A549 (cell line): ENCODE measurements around the gene RPS6KA6. TPM values are rescaled to one million over a fixed set of nuclear protein-coding genes. Genes with fewer than 3 reads are reported as not detected.

Source experiments
- ATAC-seq, 2 experiments: fragments of 200-7000 bp in 1 of 2; fragments of >200 bp in 1 of 2; cut with Nextera tagmentation in 1 of 2; cut with Tn5 transposase in 1 of 2; 3 replicates each; pipeline versions ENCODE4 v1.8.0 to v1.9.1; 2018 to 2020; ENCODE audit warnings: mild to moderate bottlenecking in 1 of 2, moderate library complexity in 1 of 2
- CTCF ChIA-PET: fragments of 300-600 bp; sonication (Branson Sonifier 250); formaldehyde crosslinking; extraction: SDS; loops from one replicate; lab custom pipeline; 2021; ENCODE audit warnings: antibody characterized with exemption, inconsistent platforms; lab: Yijun Ruan, JAX
- POLR2A ChIA-PET: fragments of 350-600 bp; formaldehyde crosslinking; extraction: SDS; loops from one replicate; lab custom pipeline; 2021; ENCODE audit warnings: antibody characterized with exemption, inconsistent platforms; lab: Yijun Ruan, JAX
- DNase-seq, 2 experiments: peaks; one replicate each; pipeline versions ENCODE4 v3.0.0 to v3.0.0-alpha.2; 2011 to 2016; ENCODE audit warnings: low read depth in 1 of 2, low spot score in 1 of 2
- FAIRE-seq: peaks from 2 replicates; lab custom pipeline; 2011; peaks lifted over from hg19 to GRCh38; lab: Jason Lieb, UNC
- H3K27ac ChIP-seq, 2 experiments: fragments of >200 bp; sonication (Bioruptor Twin); formaldehyde crosslinking; 3 replicates each; pipeline ENCODE4 v1.5.1; 2016 to 2017
- H3K4me1 ChIP-seq: fragments of >200 bp; sonication (Bioruptor Twin); formaldehyde crosslinking; 3 replicates; pipeline ENCODE4 v1.6.1; 2016
- H3K4me2 ChIP-seq: fragments of >200 bp; sonication (Bioruptor Twin); formaldehyde crosslinking; 3 replicates; pipeline ENCODE4 v1.6.1; 2016
- H3K4me3 ChIP-seq: fragments of >200 bp; sonication (Bioruptor Twin); formaldehyde crosslinking; 3 replicates; pipeline ENCODE4 v1.5.1; 2016
- H3K9me3 ChIP-seq: fragments of >200 bp; sonication (Bioruptor Twin); formaldehyde crosslinking; 3 replicates; pipeline ENCODE4 v1.6.1; 2016
- BCL3 ChIP-seq: fragments of >200 bp; sonication (Bioruptor Twin); formaldehyde crosslinking; IDR thresholded peaks from 3 replicates; pipeline ENCODE4 v1.6.1; 2016
- BHLHE40 ChIP-seq: IDR thresholded peaks from 2 replicates; pipeline ENCODE4 v1.6.1; 2012; ENCODE audit warnings: low read depth, low read length, inconsistent platforms
- CBX8 ChIP-seq: fragments of 200-600 bp; sonication (generic); IDR thresholded peaks from 2 replicates; pipeline ENCODE4 v1.6.1; 2016
- CEBPB ChIP-seq, 2 experiments: fragments of >200 bp in 1 of 2; sonication (Bioruptor Twin) in 1 of 2; formaldehyde crosslinking in 1 of 2; IDR thresholded peaks; 2 replicates each; pipeline ENCODE4 v1.6.1; 2012 to 2016
- CHD2 ChIP-seq: fragments of 150-350 bp; IDR thresholded peaks from 2 replicates; pipeline ENCODE4 v1.6.1; 2014; ENCODE audit warnings: low read length; ENCODE audit not compliant: partially characterized antibody
- CHD4 ChIP-seq: fragments of 200-600 bp; sonication (generic); IDR thresholded peaks from 2 replicates; pipeline ENCODE4 v1.6.1; 2016; ENCODE audit warnings: antibody characterized with exemption, mild to moderate bottlenecking, borderline replicate concordance
- CTCF ChIP-seq: fragments of >200 bp; sonication (Bioruptor Twin); formaldehyde crosslinking; IDR thresholded peaks from 3 replicates; pipeline ENCODE4 v1.5.1; 2016
- EHF ChIP-seq: fragments of 250-450 bp; sonication (Bioruptor Pico); IDR thresholded peaks from 2 replicates; pipeline ENCODE4 v1.5.0; 2020; ENCODE audit warnings: mild to moderate bottlenecking
- EHMT2 ChIP-seq: fragments of 200-600 bp; sonication (generic); IDR thresholded peaks from 2 replicates; pipeline ENCODE4 v1.6.1; 2016; ENCODE audit warnings: antibody characterized with exemption, low read depth, mild to moderate bottlenecking, moderate library complexity
- ELK1 ChIP-seq: fragments of 150-350 bp; IDR thresholded peaks from 2 replicates; pipeline ENCODE4 v1.6.1; 2014; ENCODE audit warnings: low read depth, mild to moderate bottlenecking, low read length
- ESRRA ChIP-seq: fragments of 150-350 bp; IDR thresholded peaks from 2 replicates; pipeline ENCODE4 v1.6.1; 2014; ENCODE audit warnings: mild to moderate bottlenecking, low read length, borderline replicate concordance
- GATA3 ChIP-seq: IDR thresholded peaks from 2 replicates; pipeline ENCODE4 v1.6.1; 2012; ENCODE audit warnings: borderline replicate concordance
- HES2 ChIP-seq: fragments of >200 bp; sonication (Bioruptor Twin); formaldehyde crosslinking; IDR thresholded peaks from 2 replicates; pipeline ENCODE4 v1.6.1; 2016
- HOXA7 ChIP-seq: fragments of 250-450 bp; sonication (Bioruptor Pico); IDR thresholded peaks from 2 replicates; pipeline ENCODE4 v1.5.0; 2020; ENCODE audit warnings: mild to moderate bottlenecking, moderate library complexity
- HOXB5 ChIP-seq: fragments of 250-450 bp; sonication (Bioruptor Pico); IDR thresholded peaks from 2 replicates; pipeline ENCODE4 v1.5.0; 2020; ENCODE audit warnings: mild to moderate bottlenecking, moderate library complexity
- KDM1A ChIP-seq: fragments of 200-600 bp; sonication (generic); IDR thresholded peaks from 2 replicates; pipeline ENCODE4 v1.6.1; 2016; ENCODE audit warnings: low read depth, mild to moderate bottlenecking
- MAFK ChIP-seq: fragments of 450-650 bp; IDR thresholded peaks from 2 replicates; pipeline ENCODE4 v1.6.1; 2014; ENCODE audit not compliant: partially characterized antibody
- MAZ ChIP-seq: fragments of 150-350 bp; IDR thresholded peaks from 2 replicates; pipeline ENCODE4 v1.6.1; 2014; ENCODE audit warnings: antibody characterized with exemption, low read depth, low read length, borderline replicate concordance
- POLR2A ChIP-seq: IDR thresholded peaks from 2 replicates; pipeline ENCODE4 v1.6.1; 2012; ENCODE audit warnings: mild to moderate bottlenecking, low read length
- RAD21 ChIP-seq, 2 experiments: fragments of >200 bp in 1 of 2; sonication (Bioruptor Twin) in 1 of 2; formaldehyde crosslinking in 1 of 2; IDR thresholded peaks in 1 of 2; conservative IDR thresholded peaks in 1 of 2; 2 replicates in 1 of 2; 3 replicates in 1 of 2; pipeline ENCODE4 v1.6.1; 2012 to 2018; ENCODE audit warnings: inconsistent platforms in 1 of 2
- RARB ChIP-seq: fragments of 250-450 bp; sonication (Bioruptor Pico); IDR thresholded peaks from 2 replicates; pipeline ENCODE4 v1.8.0; 2021; ENCODE audit warnings: mild to moderate bottlenecking, moderate library complexity
- REST ChIP-seq: fragments of 200-600 bp; sonication (generic); IDR thresholded peaks from 2 replicates; pipeline ENCODE4 v1.6.1; 2016; ENCODE audit warnings: antibody characterized with exemption, mild to moderate bottlenecking, moderate library complexity
- RNF2 ChIP-seq: fragments of 200-600 bp; sonication (generic); IDR thresholded peaks from 2 replicates; pipeline ENCODE4 v1.6.1; 2016; ENCODE audit warnings: low read depth, mild to moderate bottlenecking, antibody characterized with exemption, moderate library complexity, borderline replicate concordance
- SREBF2 ChIP-seq: fragments of 450-650 bp; IDR thresholded peaks from 2 replicates; pipeline ENCODE4 v1.6.1; 2014; ENCODE audit warnings: mild to moderate bottlenecking, moderate library complexity
- TFCP2L1 ChIP-seq: fragments of 250-450 bp; sonication (Bioruptor Pico); IDR thresholded peaks from 2 replicates; pipeline ENCODE4 v1.5.0; 2021; ENCODE audit warnings: mild to moderate bottlenecking
- TP53 ChIP-seq: fragments of 250-450 bp; sonication (Bioruptor Pico); IDR thresholded peaks from 2 replicates; pipeline ENCODE4 v1.5.0; 2021; ENCODE audit warnings: mild to moderate bottlenecking, moderate library complexity
- USF2 ChIP-seq: fragments of 450-650 bp; IDR thresholded peaks from 2 replicates; pipeline ENCODE4 v1.6.1; 2014; ENCODE audit warnings: antibody characterized with exemption
- ZC3H11A ChIP-seq: fragments of 450-650 bp; IDR thresholded peaks from 2 replicates; pipeline ENCODE4 v1.6.1; 2014; ENCODE audit warnings: antibody characterized with exemption, mild to moderate bottlenecking
- ZSCAN20 ChIP-seq: fragments of 250-450 bp; sonication (Bioruptor Pico); IDR thresholded peaks from 2 replicates; pipeline ENCODE4 v1.8.0; 2022; ENCODE audit warnings: mild to moderate bottlenecking, moderate library complexity
- WGBS: methylation state at CpG from one replicate; pipeline ENCODE4 v1.1.6; 2017; ENCODE audit errors: missing lambda C conversion rate; 5-methylcytosine and 5-hydroxymethylcytosine counted together
- polyA plus RNA-seq, 4 experiments: library from polyadenylated mRNA; depleted of rRNA in 3 of 4; stranded (reverse); fragments of >200 nt; fragmentation: RNase III in 1 of 4; extraction: RNeasy Plus Mini Kit Qiagen cat#74134 plus additional on column Dnase treatment in 1 of 4; gene quantifications; 2 replicates in 3 of 4; 3 replicates in 1 of 4; pipeline ENCODE4 v1.2.3, GENCODE V29; 2011 to 2017

Gene RPS6KA6
- polyA plus RNA-seq, 2 of the 4 experiments (the other 2 are of a cell fraction), result 4.6 to 11.3 TPM

- no peaks in the 10 kb centered on the region for H3K4me1 ChIP-seq
- H3K4me3 ChIP-seq, result no peak overlapping the region
- TF ChIP-seq REST, result no peak
- no peak for TF ChIP-seq TFCP2L1 (CRISPR knock-in tag)
- TF ChIP-seq TP53 (CRISPR knock-in tag), result no peak
- no peak for TF ChIP-seq EHMT2
- TF ChIP-seq EHF (CRISPR knock-in tag), result no peak
- TF ChIP-seq POLR2A, result no peak
- TF ChIP-seq CTCF, result no peak
- TF ChIP-seq MAZ, result no peak
- TF ChIP-seq BCL3, result no peak
- no peak for TF ChIP-seq KDM1A
- no peak for TF ChIP-seq CEBPB (IDR thresholded peaks at IDR 0.05)
- TF ChIP-seq ELK1, result no peak
- TF ChIP-seq CBX8, result no peak
- no peak for TF ChIP-seq ESRRA
- no peak for TF ChIP-seq SREBF2
- TF ChIP-seq ZC3H11A, result no peak
- no peak for TF ChIP-seq CHD2
- DNase-seq (no peak), ATAC-seq (no peak), FAIRE-seq (no peak)
- H3K9me3 ChIP-seq, result no peaks in the 10 kb centered on the region
- WGBS, result 67% methylated on average over 1 of the region's 1 CpG
- no peak overlapping the region for H3K4me2 ChIP-seq
- POLR2A ChIA-PET, result no interaction called here
- H3K27ac ChIP-seq, result no peak overlapping the region
- CTCF ChIA-PET, result interaction anchor here (1.0 kb wide), 1 partner anchor 173 kb away, joined by 3 read pairs; no protein-coding TSS in a partner anchor
These were observed 30.7 kb upstream of the RPS6KA6 start for GRCh38 chrX:84218726-84219125.

- ATAC-seq, result no peak
- 38% methylated on average over 2 of the region's 2 CpGs for WGBS
- H3K9me3 ChIP-seq, result no peaks in the 10 kb centered on the region
- TF ChIP-seq ZSCAN20 (CRISPR knock-in tag), result no peak
- no peak for TF ChIP-seq ELK1
- TF ChIP-seq EHMT2, result no peak
- no peak for TF ChIP-seq HOXA7 (CRISPR knock-in tag)
- no peak for TF ChIP-seq HOXB5 (CRISPR knock-in tag)
- no peak for TF ChIP-seq BHLHE40
- no peak for TF ChIP-seq CEBPB (IDR thresholded peaks at IDR 0.05)
- TF ChIP-seq RNF2, result no peak
- no peak for TF ChIP-seq MAFK
- TF ChIP-seq RARB (CRISPR knock-in tag), result no peak
- no peak for TF ChIP-seq GATA3
- TF ChIP-seq USF2, result no peak
- no peak for TF ChIP-seq RAD21 (conservative IDR thresholded peaks at IDR 0.05 in 1 of 2, IDR thresholded peaks at IDR 0.05 in 1 of 2)
- TF ChIP-seq CHD4, result no peak
- no peak for TF ChIP-seq HES2
- TF ChIP-seq, all 56 proteins: peak for 0
- ChIA-PET POLR2A (no interaction called here), CTCF (interaction anchor here (0.7 kb wide), 1 partner anchor 204 kb away, joined by 5 read pairs; no protein-coding TSS in a partner anchor)
- H3K27ac ChIP-seq, result no peak overlapping the region
- FAIRE-seq, result peak; percentile 46
- no peaks in the 10 kb centered on the region for H3K4me1 ChIP-seq
- DNase-seq, result no peak
- no peak overlapping the region for H3K4me3 ChIP-seq
- no peak overlapping the region for H3K4me2 ChIP-seq
These were observed 28.9 kb upstream of the RPS6KA6 start for GRCh38 chrX:84216881-84217280.
